Stimulated activated CD8-positive, alpha-beta memory T cell treated with anti-CD3 and anti-CD28 coated beads, Interleukin-15, amount 100 ng/mL, for 24 hours (primary cell): Measurements from ENCODE around the gene DERL3.

Source experiments
- DNase-seq: peaks from one replicate; pipeline ENCODE4 v3.0.0-alpha.2; 2020; ENCODE audit warnings: low read depth

Gene DERL3

GRCh38 chr22:23801886-23802377 is 36.9 kb downstream of the DERL3 start:
- no peak for DNase-seq

GRCh38 chr22:23801238-23801821 is 37.5 kb downstream of the DERL3 start:
- DNase-seq, result no peak

- no peak for DNase-seq
Measured at GRCh38 chr22:23800297-23801237, 38.2 kb downstream of the DERL3 start.

GRCh38 chr22:23796461-23796860 is 42.3 kb downstream of the DERL3 start:
- DNase-seq, result no peak

GRCh38 chr22:23793326-23793725 is 45.5 kb downstream of the DERL3 start:
- DNase-seq, result no peak

GRCh38 chr22:23791738-23792645 is 46.8 kb downstream of the DERL3 start:
- DNase-seq, result no peak

- DNase-seq, result no peak
Measured at GRCh38 chr22:23790819-23791737, 47.7 kb downstream of the DERL3 start.

- DNase-seq, result no peak
Measured at GRCh38 chr22:23789638-23790037, 49.2 kb downstream of the DERL3 start.

GRCh38 chr22:23789121-23789520 is 49.7 kb downstream of the DERL3 start:
- DNase-seq, result no peak

GRCh38 chr22:23787910-23788309 is 50.9 kb downstream of the DERL3 start:
- no peak for DNase-seq

GRCh38 chr22:23787600-23787896 is 51.3 kb downstream of the DERL3 start:
- DNase-seq, result no peak

GRCh38 chr22:23786752-23787599 is 51.8 kb downstream of the DERL3 start, which contains the start of gene SMARCB1:
Gene SMARCB1, plus strand, starts transcription at chr22:23786966. Its CDS starts 204 bp downstream, at chr22:23787170.
- DNase-seq, result peak; percentile 96

- no peak for DNase-seq
Measured at GRCh38 chr22:23786261-23786710, 52.5 kb downstream of the DERL3 start.
